Tibial artery (tissue), 4 donors: ENCODE results near the gene MSRB1.

Experiments
- DNase-seq, 2 donors: peaks; one replicate each; pipeline ENCODE4 v3.0.0-alpha.2; 2019
- H3K27ac ChIP-seq, 2 donors: fragments of 200-600 bp; sonication (generic) in 1 of 2; 1 replicate in 1 of 2; 2 replicates in 1 of 2; pipeline ENCODE4 v1.5.1; 2018 to 2019; ENCODE audit warnings: mild to moderate bottlenecking in 1 of 2
- H3K27me3 ChIP-seq, 2 donors: fragments of 200-600 bp; sonication (generic) in 1 of 2; one replicate each; pipeline versions ENCODE4 v1.5.1 to v1.6.0; 2016 to 2019
- H3K36me3 ChIP-seq, 3 donors: fragments of 200-600 bp; sonication (generic) in 2 of 3; one replicate each; pipeline ENCODE4 v1.5.1; 2016 to 2019; ENCODE audit warnings: mild to moderate bottlenecking in 2 of 3
- H3K4me1 ChIP-seq, 4 donors: fragments of 200-600 bp; sonication (generic) in 2 of 4; 1 replicate in 3 of 4; 2 replicates in 1 of 4; pipeline ENCODE4 v1.5.1; 2016 to 2019
- H3K4me3 ChIP-seq, 2 donors: fragments of 200-600 bp; sonication (generic) in 1 of 2; 1 replicate in 1 of 2; 2 replicates in 1 of 2; pipeline ENCODE4 v1.5.1; 2018 to 2019; ENCODE audit warnings: mild to moderate bottlenecking in 2 of 2
- H3K9me3 ChIP-seq, 3 donors: fragments of 200-600 bp; sonication (generic) in 1 of 3; one replicate each; pipeline ENCODE4 v1.5.1; 2016 to 2019
- intact Hi-C: fragments of 100-400 bp; cut with DNase I; formaldehyde crosslinking; loops from one replicate; pipeline ENCODE4 v1.15.0; 2023; ENCODE audit warnings: low total_unique reads
- TF ChIP-seq, protein P1 (sequence below), 2 experiments: fragments of 200-600 bp in 1 of 2; fragments of 450-650 bp in 1 of 2; IDR thresholded peaks; one replicate each; pipeline ENCODE4 v1.5.1; 2017 to 2019; ENCODE audit warnings: antibody characterized with exemption in 2 of 2, mild to moderate bottlenecking in 1 of 2, moderate library complexity in 1 of 2

Gene MSRB1

DNA sequence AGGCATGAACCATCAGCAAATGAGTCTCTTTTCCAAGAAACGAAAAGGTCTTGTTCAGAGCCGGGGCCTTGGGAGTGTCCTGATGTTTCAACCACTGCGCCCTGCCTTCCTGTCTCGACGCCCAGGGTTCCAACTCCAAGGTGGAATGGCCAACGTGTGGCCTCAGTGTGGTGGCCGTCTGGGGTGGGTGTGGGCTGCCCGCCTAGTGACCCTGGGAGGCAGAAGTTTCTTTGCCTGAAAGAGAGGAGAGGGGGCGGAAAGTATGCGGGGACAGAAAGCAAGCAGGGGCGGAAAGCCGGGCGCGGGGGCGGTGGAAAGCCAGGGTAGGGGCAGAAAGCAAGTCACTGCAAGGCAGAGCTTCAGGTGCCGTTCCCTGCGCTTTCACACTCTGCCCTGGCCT lies 4.1 kb downstream of the MSRB1 start:
- peaks cover 6 to 20% (median 14%) of the 10 kb centered on the region in 4 donors for H3K4me1 ChIP-seq
- no peak overlapping the region for H3K27ac ChIP-seq
- TF ChIP-seq, protein P1, sequence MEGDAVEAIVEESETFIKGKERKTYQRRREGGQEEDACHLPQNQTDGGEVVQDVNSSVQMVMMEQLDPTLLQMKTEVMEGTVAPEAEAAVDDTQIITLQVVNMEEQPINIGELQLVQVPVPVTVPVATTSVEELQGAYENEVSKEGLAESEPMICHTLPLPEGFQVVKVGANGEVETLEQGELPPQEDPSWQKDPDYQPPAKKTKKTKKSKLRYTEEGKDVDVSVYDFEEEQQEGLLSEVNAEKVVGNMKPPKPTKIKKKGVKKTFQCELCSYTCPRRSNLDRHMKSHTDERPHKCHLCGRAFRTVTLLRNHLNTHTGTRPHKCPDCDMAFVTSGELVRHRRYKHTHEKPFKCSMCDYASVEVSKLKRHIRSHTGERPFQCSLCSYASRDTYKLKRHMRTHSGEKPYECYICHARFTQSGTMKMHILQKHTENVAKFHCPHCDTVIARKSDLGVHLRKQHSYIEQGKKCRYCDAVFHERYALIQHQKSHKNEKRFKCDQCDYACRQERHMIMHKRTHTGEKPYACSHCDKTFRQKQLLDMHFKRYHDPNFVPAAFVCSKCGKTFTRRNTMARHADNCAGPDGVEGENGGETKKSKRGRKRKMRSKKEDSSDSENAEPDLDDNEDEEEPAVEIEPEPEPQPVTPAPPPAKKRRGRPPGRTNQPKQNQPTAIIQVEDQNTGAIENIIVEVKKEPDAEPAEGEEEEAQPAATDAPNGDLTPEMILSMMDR (IDR thresholded peaks at IDR 0.05): no peak
- no peak overlapping the region for H3K4me3 ChIP-seq
- no peak for DNase-seq
- H3K36me3 ChIP-seq: peaks cover 40 to 46% (median 46%) of the 10 kb centered on the region in 3 donors
- no peaks in the 10 kb centered on the region for H3K27me3 ChIP-seq
- intact Hi-C loops: no loop called here
- no peaks in the 10 kb centered on the region for H3K9me3 ChIP-seq

DNA sequence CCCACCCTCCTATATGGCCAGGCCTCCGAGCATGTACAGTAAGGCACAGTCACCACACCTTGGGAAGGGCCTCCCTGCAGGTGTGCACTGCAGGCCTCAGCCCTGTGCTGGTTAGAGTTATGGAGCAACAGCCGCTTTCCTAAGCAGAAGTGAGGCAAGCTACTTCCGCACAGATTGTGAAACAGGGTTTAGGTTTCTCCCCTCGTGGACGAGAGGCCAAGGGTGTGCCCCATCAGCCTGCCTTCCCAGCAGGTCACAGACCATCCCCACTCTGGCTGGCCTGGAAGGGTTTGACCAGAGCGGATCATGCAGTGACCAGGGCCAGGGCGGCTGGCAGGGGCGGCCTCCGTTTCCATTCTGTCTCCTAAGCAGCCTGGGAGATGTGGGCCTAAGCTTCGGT lies 4.7 kb downstream of the MSRB1 start:
- no peaks in the 10 kb centered on the region for H3K9me3 ChIP-seq
- no peak overlapping the region for H3K4me3 ChIP-seq
- TF ChIP-seq, protein P1 (IDR thresholded peaks at IDR 0.05): no peak
- DNase-seq: no peak
- no peak overlapping the region for H3K27ac ChIP-seq
- peaks cover 40 to 46% (median 46%) of the 10 kb centered on the region in 3 donors for H3K36me3 ChIP-seq
- intact Hi-C loops: no loop called here
- peaks cover 6 to 20% (median 13%) of the 10 kb centered on the region in 4 donors for H3K4me1 ChIP-seq
- no peaks in the 10 kb centered on the region for H3K27me3 ChIP-seq

DNA sequence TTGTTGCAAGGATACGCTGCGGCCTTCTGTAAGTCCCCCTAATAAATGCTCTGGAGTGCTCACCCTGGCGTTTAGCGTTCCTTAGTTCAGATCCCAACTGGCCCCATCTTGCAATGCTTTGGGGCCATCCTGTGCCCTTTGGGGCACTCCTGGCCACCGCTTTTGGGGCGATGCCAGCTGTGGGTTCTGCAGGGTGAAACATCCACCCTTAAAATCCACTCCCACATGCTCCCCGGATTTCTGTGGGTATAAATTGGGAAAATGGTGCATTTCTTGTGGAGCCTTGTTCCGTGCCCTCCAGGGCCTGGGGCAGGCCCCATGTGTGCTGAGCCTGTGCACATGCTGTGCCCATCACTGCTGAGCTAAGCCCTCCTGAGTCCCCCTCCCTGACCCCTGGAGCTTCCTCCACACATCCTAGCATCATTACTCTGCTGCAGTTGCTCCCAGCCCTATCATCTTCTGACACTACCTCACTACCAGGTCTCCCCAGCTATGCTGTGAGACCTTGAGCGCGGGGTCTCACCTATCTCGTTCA lies 6.0 kb downstream of the MSRB1 start:
- intact Hi-C loops: no loop called here
- TF ChIP-seq, protein P1 (IDR thresholded peaks at IDR 0.05): no peak
- H3K4me3 ChIP-seq: no peak overlapping the region
- H3K36me3 ChIP-seq: peaks cover 40 to 46% (median 46%) of the 10 kb centered on the region in 3 donors
- DNase-seq: no peak
- no peak overlapping the region for H3K27ac ChIP-seq
- H3K4me1 ChIP-seq: peaks cover 3 to 13% (median 8%) of the 10 kb centered on the region in 4 donors
- H3K27me3 ChIP-seq: peaks cover 0 to 4% of the 10 kb centered on the region in 2 donors
- no peaks in the 10 kb centered on the region for H3K9me3 ChIP-seq

DNA sequence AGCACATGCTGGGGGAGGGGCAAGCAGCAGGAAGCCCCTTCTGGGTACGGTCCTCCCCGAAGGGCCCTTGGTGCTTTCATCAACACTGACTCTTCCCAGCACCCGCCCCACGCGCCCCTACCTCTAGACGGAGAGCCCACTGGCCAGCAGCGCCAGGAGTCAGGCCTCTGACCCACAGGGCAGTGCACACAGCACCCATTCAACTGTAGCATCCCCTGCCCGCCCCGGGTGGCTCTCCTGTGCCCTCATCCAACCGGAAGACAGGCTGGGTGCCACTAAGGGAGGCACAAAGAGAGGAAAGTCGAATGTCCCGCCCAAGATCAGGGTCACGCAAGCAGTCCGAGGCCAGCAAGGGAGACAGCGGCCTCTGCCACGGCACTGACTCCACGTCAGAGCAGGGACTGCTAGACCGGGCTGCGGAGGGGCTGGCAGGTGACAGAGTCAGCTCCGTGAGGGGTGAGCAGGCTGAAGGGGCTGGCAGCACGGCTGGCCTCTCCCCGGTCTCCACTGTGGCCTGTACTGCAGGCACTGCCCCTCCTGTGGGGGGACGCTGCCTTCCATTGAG lies 9.8 kb downstream of the MSRB1 start:
- intact Hi-C loops: loop anchor here (5.0 kb wide), 1 partner anchor 71 kb away; no protein-coding TSS in a partner anchor
- DNase-seq: no peak
- Histone ChIP-seq H3K4me1 (peaks cover 0 to 11% (median 10%) of the 10 kb centered on the region in 4 donors), H3K9me3 (no peaks in the 10 kb centered on the region), H3K4me3 (no peak overlapping the region), H3K27me3 (peaks cover 0 to 7% of the 10 kb centered on the region in 2 donors), H3K36me3 (peaks cover 14 to 15% (median 14%) of the 10 kb centered on the region in 3 donors), H3K27ac (no peak overlapping the region)
- TF ChIP-seq, protein P1 (IDR thresholded peaks at IDR 0.05): no peak

DNA sequence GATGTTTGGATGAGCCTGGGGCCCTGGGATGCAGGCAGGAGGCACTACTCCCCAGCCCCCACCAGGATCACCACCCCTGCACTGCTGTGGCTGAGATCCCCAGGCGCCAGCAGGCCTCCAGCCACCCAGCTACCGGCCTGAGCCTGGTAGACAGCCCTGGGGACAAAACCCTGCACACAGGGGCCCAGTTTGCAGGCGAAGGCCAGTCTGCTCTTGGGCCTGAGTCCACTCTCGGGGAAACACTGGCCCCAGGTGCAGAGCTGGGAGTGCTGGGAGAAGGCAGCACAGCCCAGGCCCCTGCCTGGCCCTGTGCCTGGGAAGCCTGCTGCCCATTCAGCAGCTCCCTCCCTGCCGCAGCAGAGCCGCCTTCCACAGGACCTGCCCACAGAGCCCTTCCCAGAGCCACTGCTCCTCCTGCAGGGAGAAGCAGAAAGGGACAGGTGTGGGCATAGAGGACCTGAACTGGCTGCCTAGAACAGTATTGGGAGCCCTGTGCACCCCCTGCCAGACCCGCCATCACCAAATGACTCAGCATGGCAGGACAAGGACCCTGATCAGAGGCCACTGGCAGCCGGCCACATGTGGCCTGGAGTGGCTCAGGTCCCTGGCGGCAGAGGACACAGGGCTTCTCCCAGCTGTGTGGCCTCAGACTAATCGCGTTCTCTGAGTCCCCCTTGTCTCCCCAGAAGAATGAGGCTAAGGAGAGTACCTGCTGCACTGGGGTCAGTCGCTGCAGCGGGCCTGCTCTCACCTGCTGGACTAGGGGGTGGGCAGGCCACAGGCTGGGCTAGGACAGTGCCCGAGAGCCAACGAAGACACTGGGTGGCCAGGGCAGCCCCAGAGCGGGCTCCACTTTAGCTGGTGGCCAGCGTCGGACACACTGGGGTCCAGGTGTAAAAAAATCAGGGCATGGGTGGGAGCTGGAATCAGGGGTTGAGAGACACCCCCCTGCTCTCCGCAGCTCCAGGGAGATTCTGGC lies 10.7 kb downstream of the MSRB1 start:
- intact Hi-C loops: loop anchor here (5.0 kb wide), 1 partner anchor 70 kb away; no protein-coding TSS in a partner anchor
- Histone ChIP-seq H3K36me3 (peaks cover 6 to 7% (median 6%) of the 10 kb centered on the region in 3 donors), H3K9me3 (no peaks in the 10 kb centered on the region), H3K4me1 (peaks cover 0 to 11% (median 10%) of the 10 kb centered on the region in 4 donors), H3K27me3 (peaks cover 0 to 7% of the 10 kb centered on the region in 2 donors), H3K4me3 (no peak overlapping the region), H3K27ac (no peak overlapping the region)
- no peak for DNase-seq
- TF ChIP-seq, protein P1 (IDR thresholded peaks at IDR 0.05): no peak
